ENCODE measurements around the gene SLC10A7.

Gene SLC10A7

DNA sequence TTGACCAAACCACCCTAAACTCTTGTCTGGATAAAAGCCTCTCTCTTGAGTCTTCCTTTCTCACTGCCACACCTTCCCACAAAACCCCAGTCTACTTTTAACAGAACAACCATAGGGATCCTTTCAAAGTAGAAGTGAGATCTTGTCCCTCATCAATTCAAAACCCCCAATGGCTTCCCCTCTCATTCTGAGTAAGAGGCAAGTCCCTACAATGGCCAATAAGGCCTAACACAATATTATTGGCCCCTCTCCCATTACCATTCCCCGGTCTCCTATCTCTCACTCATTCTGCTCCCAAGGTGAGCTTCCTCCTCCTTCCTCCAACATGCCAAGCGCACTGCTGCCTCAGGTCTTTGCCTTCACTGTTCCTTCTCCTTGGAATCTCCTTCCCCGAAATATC is 250.3 kb downstream of the SLC10A7 start:
- H3K4me3 ChIP-seq (ENCODE audit: control insufficient read depth, low read depth, low read length), result no peak overlapping the region
- no peak for DNase-seq (ENCODE audit: low read depth)
- TF ChIP-seq, protein P1, sequence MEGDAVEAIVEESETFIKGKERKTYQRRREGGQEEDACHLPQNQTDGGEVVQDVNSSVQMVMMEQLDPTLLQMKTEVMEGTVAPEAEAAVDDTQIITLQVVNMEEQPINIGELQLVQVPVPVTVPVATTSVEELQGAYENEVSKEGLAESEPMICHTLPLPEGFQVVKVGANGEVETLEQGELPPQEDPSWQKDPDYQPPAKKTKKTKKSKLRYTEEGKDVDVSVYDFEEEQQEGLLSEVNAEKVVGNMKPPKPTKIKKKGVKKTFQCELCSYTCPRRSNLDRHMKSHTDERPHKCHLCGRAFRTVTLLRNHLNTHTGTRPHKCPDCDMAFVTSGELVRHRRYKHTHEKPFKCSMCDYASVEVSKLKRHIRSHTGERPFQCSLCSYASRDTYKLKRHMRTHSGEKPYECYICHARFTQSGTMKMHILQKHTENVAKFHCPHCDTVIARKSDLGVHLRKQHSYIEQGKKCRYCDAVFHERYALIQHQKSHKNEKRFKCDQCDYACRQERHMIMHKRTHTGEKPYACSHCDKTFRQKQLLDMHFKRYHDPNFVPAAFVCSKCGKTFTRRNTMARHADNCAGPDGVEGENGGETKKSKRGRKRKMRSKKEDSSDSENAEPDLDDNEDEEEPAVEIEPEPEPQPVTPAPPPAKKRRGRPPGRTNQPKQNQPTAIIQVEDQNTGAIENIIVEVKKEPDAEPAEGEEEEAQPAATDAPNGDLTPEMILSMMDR (conservative IDR thresholded peaks at IDR 0.05; ENCODE audit: control insufficient read depth, insufficient read depth, low read depth, low read length), result no peak

DNA sequence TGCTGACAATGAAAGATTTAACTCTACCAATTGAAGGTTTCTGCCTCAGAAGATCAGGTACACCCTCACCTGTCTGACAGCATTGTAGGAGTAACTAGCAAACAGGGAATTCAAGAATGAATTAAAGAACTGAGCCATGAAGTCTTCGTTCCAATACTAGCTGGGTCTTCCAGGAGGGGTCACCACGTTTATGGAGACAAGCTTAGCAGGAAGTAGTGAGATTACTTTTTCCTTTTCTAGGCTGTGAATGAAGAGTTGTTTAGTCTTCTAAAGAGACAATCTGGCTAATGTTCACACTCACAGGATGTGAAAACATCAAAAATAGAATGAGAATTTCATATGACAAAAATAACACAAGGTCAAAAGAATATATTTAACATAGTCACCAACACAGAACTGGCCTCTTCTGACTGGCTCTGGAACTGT is 252.5 kb downstream of the SLC10A7 start:
- TF ChIP-seq, protein P1 (conservative IDR thresholded peaks at IDR 0.05; ENCODE audit: control insufficient read depth, insufficient read depth, low read depth, low read length), result no peak
- no peak overlapping the region for H3K4me3 ChIP-seq (ENCODE audit: control insufficient read depth, low read depth, low read length)
- no peak for DNase-seq (ENCODE audit: low read depth)

DNA sequence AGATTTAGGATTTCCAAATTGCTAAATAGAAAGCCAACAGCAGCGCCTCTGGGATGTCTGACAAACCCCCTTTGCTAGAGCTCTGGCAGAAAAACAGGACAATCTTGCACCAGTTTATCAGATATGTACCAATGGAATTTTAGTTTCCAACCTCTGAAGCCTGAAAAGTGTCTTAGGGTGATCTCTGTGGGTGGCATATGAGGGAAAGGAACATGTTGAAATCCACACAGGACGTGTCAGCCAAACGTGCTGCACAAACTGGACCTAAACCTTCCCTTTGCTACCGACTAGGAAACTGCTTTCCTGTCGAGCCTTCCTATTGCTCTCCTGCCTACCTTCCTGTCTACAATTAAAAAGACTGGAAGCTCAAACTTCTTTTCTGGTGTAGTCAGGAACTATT is 253.9 kb downstream of the SLC10A7 start:
- no peak for DNase-seq (ENCODE audit: low read depth)
- TF ChIP-seq, protein P1 (conservative IDR thresholded peaks at IDR 0.05; ENCODE audit: control insufficient read depth, insufficient read depth, low read depth, low read length), result no peak

DNA sequence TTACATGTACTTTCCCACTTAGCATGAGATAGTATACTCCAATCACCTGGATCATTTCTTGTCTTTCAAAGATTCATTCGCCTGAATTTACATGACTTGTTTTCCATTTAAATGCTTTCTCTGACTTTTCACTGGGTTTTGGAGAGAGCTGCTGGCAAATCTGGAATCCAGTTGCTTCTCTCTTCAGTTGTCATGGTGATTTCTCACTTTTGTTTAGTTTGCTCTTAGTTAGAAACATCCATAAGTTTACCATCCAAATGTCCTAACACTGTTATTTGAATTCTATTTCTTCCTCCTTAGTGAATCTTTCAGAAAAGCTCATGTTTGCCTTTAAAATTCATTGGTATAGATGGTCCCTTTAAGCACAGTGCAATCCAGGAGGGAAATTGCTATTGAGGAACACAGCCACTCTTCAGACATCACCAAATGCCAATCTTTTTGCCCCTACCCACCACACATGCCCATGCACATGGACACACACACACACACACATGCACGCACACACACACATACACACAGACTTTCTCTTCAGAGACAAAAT is 255.7 kb downstream of the SLC10A7 start:
- no peak for DNase-seq (ENCODE audit: low read depth)
- no peak overlapping the region for H3K4me3 ChIP-seq (ENCODE audit: control insufficient read depth, low read depth, low read length)
- TF ChIP-seq, protein P1 (conservative IDR thresholded peaks at IDR 0.05; ENCODE audit: control insufficient read depth, insufficient read depth, low read depth, low read length), result no peak

More for the DNA sequence above, 253.9 kb downstream of the SLC10A7 start:
- no peak overlapping the region for H3K4me3 ChIP-seq (ENCODE audit: control insufficient read depth, low read depth, low read length)

DNA sequence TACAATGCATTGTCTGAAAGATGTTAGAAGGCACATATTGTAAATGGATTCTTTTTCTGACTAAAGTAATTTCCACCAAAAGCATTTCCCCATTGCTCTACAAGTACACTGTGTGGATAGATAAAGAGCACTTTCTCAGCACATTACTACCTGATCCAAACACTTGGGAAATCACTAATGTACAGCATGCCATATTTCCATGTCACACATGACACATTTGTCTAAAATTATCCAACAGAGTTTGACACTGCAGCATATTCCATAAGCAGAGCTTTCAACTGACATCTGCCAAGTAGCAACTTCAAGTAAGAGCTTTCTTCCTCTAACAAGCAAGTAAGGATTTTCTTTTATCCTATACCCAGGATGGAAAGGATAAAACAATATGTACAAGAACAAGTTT is 257.9 kb downstream of the SLC10A7 start:
- no peak overlapping the region for H3K4me3 ChIP-seq (ENCODE audit: control insufficient read depth, low read depth, low read length)
- TF ChIP-seq, protein P1 (conservative IDR thresholded peaks at IDR 0.05; ENCODE audit: control insufficient read depth, insufficient read depth, low read depth, low read length), result no peak
- no peak for DNase-seq (ENCODE audit: low read depth)

DNA sequence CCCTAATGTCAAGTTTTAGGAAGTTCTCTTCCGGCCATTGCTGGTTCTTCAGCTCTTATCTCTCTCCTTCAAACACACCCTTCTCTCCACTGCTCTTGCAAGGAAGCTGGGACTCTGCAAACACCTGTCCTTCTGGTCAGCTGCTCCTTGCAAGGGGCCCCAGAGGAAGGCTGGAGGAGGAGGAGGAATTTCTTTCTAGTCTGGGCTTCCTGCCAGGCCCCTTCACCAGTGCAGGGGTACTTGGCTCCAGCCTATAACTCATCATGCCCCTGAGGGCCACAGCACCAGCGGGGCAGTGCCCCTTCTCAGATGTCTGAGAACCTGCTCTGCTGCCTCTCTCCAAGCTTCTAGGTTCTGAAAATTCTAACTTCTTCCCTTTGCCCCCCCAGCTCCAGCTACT is 260.7 kb downstream of the SLC10A7 start:
- DNase-seq (ENCODE audit: low read depth), result no peak
- H3K4me3 ChIP-seq (ENCODE audit: control insufficient read depth, low read depth, low read length), result no peak overlapping the region
- TF ChIP-seq, protein P1 (conservative IDR thresholded peaks at IDR 0.05; ENCODE audit: control insufficient read depth, insufficient read depth, low read depth, low read length), result no peak

DNA sequence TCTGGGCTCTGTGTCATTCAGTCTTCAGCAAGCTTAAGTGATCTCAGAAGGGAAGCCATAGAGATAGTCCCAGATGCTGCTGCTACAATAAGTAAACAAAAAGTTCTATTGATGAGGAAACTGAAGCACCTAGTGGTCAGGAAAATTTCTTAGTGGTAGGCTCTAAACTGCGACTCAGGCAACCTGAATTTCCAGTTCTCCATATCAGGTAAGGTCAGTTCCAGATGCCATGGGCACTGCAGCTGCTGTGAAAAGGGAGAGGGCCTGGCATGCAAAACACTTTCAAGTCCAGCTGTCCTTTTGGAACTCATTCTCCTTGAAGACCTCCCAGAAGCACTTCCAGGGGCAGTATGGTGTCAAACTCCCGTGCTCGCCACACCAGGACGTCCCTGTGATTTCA is 261.2 kb downstream of the SLC10A7 start:
- no peak for DNase-seq (ENCODE audit: low read depth)
- TF ChIP-seq, protein P1 (conservative IDR thresholded peaks at IDR 0.05; ENCODE audit: control insufficient read depth, insufficient read depth, low read depth, low read length), result no peak
- H3K4me3 ChIP-seq (ENCODE audit: control insufficient read depth, low read depth, low read length), result no peak overlapping the region

All from fibroblast of mammary gland (primary cell).